GM21423 (cell line): ENCODE data around the gene TSGA10.

Experiments
- ATAC-seq: cut with Tn5 transposase; IDR thresholded peaks from one replicate; pipeline ENCODE4 v1.9.1; 2021; ENCODE audit warnings: mild to moderate bottlenecking, moderate library complexity; ENCODE audit not compliant: unreplicated experiment

TSGA10 gene

GRCh38 chr2:98952966-98953365, 201.8 kb downstream of the TSGA10 start:
- ATAC-seq, result no peak

DNA sequence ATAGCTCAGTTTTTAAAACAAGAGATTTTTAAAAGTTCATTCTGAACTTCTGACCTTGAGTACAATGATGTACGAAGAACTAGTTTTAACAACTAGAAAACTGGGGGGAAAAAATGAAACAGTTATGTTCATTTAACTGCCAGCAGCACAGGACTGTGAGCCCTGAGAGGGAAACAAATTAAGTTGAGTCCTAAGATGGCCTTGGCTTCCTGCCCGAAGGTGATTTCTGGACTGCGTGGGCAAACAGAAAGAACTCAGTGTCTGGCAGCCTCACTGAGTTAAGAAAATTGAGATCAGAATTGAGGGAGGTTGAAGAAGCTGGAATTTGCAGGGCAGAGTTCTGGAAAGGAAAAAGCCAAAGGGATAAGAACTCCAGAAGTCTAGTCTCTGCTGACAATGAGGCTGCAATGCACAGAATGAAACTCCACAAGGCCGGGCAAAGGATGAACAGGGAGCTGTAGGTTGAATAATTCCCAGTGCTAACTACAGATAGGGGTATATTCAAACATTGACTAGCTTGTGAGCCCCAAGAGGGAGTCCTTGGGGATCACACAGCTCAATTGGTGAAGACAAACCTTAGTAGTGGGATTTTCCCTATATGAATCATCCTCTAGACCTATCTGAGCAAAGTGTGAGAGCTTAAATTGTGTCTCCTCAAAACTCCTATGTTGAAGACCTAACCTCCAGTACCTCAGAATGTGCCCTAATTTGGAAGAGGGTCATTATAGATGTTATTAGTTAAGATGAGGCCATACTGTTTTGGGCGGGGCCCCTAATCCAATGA, 205.6 kb downstream of the TSGA10 start:
- ATAC-seq, result no peak

- no peak for ATAC-seq
These were observed 207.2 kb downstream of the TSGA10 start for GRCh38 chr2:98947554-98947953.
